Left renal cortex interstitium (tissue), 4 donors: ENCODE data around the gene RNF112. TPM values are rescaled to one million over a fixed set of nuclear protein-coding genes. Genes with fewer than 3 reads are reported as not detected.

ENCODE experiments used
- polyA plus RNA-seq, 4 donors: library from polyadenylated mRNA; unstranded; fragments of 120-200 nt; gene quantifications; one replicate each; pipeline ENCODE4 v1.2.1, GENCODE V29; 2013; ENCODE audit not compliant: insufficient read length in 4 of 4

RNF112 gene
- polyA plus RNA-seq, 4 donors: 0.96 to 1.7 (median 1.1) TPM

Other genes starting within 250 kb of the RNF112 start
- 10 to 100 TPM; 45.2 to 52.9 (median 47.5) TPM for gene EPN2, start 173.9 kb upstream of the RNF112 start, polyA plus RNA-seq
- gene B9D1, start 48.5 kb upstream of the RNF112 start, polyA plus RNA-seq: 10 to 100 TPM; 32.3 to 51.0 (median 42.9) TPM
- 10 to 100 TPM; 21.5 to 31.2 (median 25.0) TPM for gene MAPK7, start 32.7 kb upstream of the RNF112 start, polyA plus RNA-seq
- 100 to 1,000 TPM; 147 to 349 (median 244) TPM for gene MFAP4, start 24.0 kb upstream of the RNF112 start, polyA plus RNA-seq
- gene SLC47A1, start 122.6 kb downstream of the RNF112 start, polyA plus RNA-seq: 10 to 100 TPM; 16.6 to 27.3 (median 21.5) TPM
- gene ALDH3A2, start 237.5 kb downstream of the RNF112 start, polyA plus RNA-seq: 100 to 1,000 TPM in 1 of 4 donors, 10 to 100 TPM in 3; 81.0 to 116 (median 90.0) TPM